22Rv1 (cell line): Measurements from ENCODE around the gene INTS13.

Experiments
- H3K27ac ChIP-seq: fragments of 450-650 bp; 2 replicates; pipeline ENCODE4 v1.5.1; 2017
- ZFX ChIP-seq: fragments of 450-650 bp; IDR thresholded peaks from 2 replicates; pipeline ENCODE4 v1.6.1; 2017; ENCODE audit warnings: antibody characterized with exemption, borderline replicate concordance
- TF ChIP-seq, protein P1 (sequence below): fragments of 450-650 bp; IDR thresholded peaks from 2 replicates; pipeline ENCODE4 v1.5.1; 2017; ENCODE audit warnings: mild to moderate bottlenecking

INTS13 gene

DNA sequence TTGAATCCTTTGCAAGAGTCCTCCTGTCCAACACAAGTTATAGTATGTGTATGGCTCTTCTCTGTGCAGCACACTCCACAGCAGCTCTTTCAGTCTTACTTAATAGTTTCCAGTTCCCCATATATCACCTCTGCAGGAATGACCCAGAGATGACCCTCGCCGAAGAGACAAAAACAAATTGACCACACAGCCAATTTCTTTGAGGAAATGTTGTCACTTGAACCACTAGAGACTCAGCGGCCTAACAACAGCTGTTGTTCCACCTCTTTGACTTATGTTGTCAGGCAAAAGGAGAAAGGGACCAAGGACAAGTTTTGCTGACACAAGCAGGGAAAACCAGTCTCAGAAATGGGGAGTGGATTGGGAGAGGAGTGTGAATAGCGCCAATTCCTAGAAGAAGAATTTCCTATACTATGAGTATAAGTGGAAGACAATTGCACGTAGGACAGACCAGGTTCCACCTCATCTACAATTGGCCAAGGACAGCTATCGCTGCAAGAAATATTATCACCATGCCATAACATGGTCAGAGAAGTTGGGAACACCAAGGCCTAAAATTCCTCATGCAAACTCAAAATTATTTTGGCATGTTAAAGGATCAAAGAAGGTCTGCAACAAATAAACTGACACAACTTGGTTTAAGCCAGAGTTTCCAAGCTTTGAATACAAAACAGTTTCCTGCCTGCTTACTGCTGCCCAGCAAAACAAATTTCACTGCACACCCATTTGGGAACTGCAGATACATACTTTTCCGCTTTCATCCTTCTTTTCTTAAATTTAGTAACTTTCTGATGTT is 63.1 kb downstream of the INTS13 start:
- H3K27ac ChIP-seq: no peak overlapping the region
- no peak for TF ChIP-seq ZFX

DNA sequence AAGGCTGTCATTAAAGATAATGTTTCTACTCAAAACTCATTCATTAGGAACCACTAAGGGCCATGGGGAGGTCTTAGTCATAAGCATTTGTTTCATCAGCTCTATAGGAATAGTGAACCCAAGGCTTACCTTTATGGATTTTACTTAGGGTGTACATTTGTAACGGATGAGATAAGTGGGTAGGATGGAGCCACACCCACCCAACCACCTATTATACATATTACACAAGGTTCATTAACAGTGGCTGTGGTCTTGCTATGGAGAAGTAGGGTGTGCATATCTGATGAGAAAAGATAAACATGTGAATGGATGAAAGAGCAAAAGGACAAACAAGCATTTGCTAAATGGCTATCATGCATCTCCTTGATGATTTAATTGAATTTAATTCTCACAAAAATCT is 65.2 kb downstream of the INTS13 start:
- no peak overlapping the region for H3K27ac ChIP-seq
- TF ChIP-seq ZFX: no peak
- TF ChIP-seq, protein P1, sequence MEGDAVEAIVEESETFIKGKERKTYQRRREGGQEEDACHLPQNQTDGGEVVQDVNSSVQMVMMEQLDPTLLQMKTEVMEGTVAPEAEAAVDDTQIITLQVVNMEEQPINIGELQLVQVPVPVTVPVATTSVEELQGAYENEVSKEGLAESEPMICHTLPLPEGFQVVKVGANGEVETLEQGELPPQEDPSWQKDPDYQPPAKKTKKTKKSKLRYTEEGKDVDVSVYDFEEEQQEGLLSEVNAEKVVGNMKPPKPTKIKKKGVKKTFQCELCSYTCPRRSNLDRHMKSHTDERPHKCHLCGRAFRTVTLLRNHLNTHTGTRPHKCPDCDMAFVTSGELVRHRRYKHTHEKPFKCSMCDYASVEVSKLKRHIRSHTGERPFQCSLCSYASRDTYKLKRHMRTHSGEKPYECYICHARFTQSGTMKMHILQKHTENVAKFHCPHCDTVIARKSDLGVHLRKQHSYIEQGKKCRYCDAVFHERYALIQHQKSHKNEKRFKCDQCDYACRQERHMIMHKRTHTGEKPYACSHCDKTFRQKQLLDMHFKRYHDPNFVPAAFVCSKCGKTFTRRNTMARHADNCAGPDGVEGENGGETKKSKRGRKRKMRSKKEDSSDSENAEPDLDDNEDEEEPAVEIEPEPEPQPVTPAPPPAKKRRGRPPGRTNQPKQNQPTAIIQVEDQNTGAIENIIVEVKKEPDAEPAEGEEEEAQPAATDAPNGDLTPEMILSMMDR: no peak

DNA sequence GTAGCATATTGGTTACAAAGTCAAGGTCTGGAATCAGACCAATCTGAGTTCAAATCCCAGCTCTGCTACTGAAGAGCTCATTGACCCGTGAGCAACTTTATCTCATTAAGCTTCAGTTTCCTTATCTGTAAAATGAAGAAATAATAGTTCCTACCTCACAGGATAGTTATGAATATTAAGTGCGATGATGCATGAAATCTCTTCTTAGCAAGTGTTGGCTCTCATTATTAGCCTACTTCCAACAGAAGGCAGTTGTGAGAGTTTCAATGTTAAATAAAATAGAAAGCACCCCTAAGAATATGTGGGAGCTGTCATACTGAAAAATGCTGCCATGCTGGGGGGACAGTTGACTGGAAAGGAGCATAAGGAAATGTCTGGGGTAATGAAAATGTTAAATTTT is 65.8 kb downstream of the INTS13 start:
- no peak for TF ChIP-seq ZFX
- TF ChIP-seq, protein P1: no peak
- H3K27ac ChIP-seq: no peak overlapping the region

DNA sequence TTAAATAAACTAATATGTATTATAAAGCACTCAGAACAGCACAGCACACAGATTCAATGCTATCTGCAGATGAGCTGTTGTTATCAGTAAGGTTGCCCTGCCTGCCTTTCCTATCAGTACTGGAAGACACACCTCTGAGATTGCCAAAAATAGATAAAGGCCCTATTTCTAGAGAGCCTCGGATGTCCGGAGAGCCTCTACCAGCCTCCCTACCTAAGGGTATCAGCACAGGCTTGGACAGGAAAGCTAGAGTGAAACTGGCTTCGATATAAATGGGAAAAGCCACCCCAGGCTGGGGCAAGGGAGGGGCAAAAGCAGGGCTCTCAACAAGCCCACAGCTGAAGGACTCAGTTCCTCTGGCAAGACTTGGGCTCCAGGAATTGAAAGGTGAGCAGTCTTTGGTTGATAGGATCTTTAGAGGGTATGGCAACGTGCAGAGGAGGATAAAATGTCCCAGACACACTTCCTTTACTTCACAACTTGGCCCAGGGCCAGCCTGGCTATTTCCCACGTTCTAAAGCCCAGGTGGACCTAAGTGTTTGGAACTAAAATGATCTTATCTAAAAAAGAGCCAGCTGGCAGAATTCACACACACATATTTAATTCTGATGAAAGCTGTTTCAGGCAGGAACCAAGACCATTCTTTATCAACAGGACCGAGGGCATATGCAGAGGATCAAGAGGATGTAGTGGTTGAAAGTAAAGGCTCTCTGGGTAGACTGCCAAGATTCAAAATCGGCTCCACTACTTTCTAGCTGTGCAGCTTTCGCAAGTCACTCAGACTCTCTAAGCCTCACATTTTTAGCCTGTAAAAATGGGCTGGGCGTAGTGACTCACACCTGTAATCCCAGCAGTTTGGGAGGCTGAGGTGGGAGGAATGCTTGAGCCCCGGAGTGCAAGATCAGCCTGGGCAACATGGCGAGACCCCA is 67.0 kb downstream of the INTS13 start:
- no peak overlapping the region for H3K27ac ChIP-seq
- TF ChIP-seq ZFX: no peak
- TF ChIP-seq, protein P1: no peak

DNA sequence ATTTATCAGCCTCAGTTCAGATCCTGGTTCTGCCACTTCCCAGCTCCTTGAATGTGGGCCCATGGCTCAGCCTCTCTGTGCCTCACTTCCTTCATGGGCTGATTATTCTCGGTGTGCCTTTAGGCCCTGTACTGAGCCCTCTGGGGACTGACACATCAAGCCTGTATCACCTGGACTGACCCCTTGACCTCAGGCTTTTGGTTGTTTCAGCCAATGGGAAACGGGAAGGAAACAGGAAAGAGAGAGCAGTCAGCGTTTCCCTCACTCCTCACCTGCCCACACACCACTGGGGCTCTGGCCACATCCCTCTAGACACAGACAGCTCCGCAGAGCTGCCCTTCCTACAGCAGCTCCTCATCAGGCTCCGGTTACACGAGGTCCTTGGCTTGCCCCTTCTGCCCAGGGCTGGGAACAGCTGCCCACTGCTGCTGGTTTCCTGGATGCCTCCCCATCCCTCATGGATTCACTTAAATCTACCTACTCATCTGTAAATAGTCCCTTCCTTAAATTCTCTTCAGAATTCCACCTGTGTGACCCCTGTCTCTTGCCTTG is 67.8 kb downstream of the INTS13 start:
- TF ChIP-seq ZFX: no peak
- TF ChIP-seq, protein P1: no peak
- no peak overlapping the region for H3K27ac ChIP-seq

DNA sequence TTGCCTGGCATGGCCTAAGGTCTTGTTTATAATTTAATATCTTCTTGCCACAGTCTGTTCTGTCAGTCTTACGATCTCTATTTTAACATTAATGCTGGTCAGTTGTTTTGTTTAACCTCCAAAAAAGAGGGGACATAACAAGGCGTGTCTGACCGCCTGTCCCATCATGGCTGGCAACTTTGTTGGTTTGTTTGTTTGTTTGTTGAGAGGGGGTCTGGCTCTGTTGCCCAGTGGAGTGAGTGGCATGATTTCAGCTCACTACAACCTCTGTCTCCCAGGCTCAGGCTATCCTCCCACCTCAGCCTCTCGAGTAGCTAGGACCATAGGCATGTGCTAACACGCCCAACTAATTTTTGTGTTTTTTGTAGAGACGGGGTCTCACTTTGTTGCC is 68.7 kb downstream of the INTS13 start:
- no peak overlapping the region for H3K27ac ChIP-seq
- TF ChIP-seq ZFX: no peak
- TF ChIP-seq, protein P1: no peak

DNA sequence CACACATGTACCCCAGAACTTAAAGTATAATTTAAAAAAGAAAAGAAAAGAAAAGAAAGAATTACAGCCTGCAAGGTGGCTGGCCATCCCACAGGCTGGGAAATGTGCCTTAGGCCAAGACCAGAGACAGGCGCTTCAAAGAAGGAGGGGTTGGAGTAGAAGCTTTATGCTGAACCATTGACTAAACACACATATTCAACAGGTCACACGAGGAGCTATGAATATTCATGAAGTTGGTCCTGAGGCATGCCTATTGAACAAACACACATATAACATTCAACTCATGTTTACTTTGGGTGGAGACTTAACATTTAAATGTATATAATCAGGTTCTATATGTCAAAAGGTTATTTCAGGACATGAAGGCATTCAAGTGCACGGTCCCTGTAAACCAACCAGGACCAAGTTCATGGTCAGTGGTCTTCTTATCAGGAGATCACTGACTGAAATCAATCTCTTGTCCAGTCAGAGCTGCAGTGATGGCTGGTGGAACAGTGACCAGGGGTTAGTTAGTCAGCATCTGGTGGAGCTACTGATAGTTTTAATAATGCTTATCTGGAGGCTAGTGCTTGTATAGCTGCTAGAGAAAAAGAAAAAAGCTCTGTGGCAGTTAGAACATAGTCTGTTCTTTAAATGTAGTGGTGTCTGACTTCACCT is 69.2 kb downstream of the INTS13 start:
- H3K27ac ChIP-seq: no peak overlapping the region
- no peak for TF ChIP-seq ZFX
- TF ChIP-seq, protein P1: no peak
